GM12891 (cell line): ENCODE data around the gene FBLN2.

Experiments used
- DNase-seq: peaks from one replicate; pipeline ENCODE4 v3.0.0; 2011; ENCODE audit warnings: low spot score; ENCODE audit not compliant: insufficient read length
- FAIRE-seq: peaks from 2 replicates; lab custom pipeline; 2011; peaks lifted over from hg19 to GRCh38; lab: Jason Lieb, UNC
- PAX5 ChIP-seq: IDR thresholded peaks from 2 replicates; pipeline ENCODE4 v1.6.1; 2011; ENCODE audit warnings: low read length, moderate library complexity, mild to moderate bottlenecking; ENCODE audit not compliant: insufficient read depth, severe bottlenecking
- POLR2A ChIP-seq: IDR thresholded peaks from 2 replicates; pipeline ENCODE4 v1.6.1; 2011; ENCODE audit warnings: low read depth, low read length, control low read depth
- POLR2AphosphoS5 ChIP-seq: IDR thresholded peaks from 2 replicates; pipeline ENCODE4 v1.6.1; 2011; ENCODE audit warnings: low read depth, low read length, control low read depth
- POU2F2 ChIP-seq: IDR thresholded peaks from 2 replicates; pipeline ENCODE4 v1.6.1; 2011; ENCODE audit warnings: low read depth, mild to moderate bottlenecking, control low read depth, low read length, moderate library complexity
- SPI1 ChIP-seq: IDR thresholded peaks from 2 replicates; pipeline ENCODE4 v1.6.1; 2011; ENCODE audit warnings: low read depth, low read length, control low read depth
- TAF1 ChIP-seq: IDR thresholded peaks from 2 replicates; pipeline ENCODE4 v1.6.1; 2011; ENCODE audit warnings: low read depth, low read length, control low read depth

The FBLN2 gene

DNA sequence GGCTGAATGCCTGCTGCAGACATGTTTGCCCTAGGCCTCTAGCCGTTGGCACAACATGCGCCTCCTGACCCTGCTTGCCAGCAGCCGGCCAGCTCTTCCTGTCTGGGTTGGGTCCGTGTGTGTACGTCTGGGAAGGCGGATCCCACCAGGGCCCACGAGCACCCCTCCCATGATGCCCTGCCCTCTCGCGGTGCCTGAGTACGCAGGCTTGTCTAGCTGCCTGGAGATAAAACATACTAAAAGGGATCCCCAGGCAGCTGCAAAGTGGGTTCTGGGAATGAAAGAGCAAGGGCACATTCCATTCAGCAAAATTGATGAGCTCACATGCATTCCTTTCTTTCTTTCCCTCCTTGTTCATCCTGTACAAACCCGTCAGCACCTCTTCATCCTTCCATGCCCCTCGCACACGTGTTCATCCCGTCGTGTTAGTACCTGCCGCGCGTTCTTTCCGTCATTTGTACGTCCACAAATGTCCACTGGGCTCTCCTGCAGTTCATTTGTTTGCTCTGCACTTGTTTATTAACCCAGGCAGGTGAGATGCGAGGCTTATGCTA is 74.3 kb downstream of the FBLN2 start:
- DNase-seq (no peak), FAIRE-seq (no peak)
- TF ChIP-seq POLR2A, result no peak
- no peak for TF ChIP-seq SPI1
- TF ChIP-seq PAX5, result no peak
- TF ChIP-seq POU2F2, result no peak
- TF ChIP-seq TAF1, result no peak
- TF ChIP-seq POLR2AphosphoS5, result no peak

DNA sequence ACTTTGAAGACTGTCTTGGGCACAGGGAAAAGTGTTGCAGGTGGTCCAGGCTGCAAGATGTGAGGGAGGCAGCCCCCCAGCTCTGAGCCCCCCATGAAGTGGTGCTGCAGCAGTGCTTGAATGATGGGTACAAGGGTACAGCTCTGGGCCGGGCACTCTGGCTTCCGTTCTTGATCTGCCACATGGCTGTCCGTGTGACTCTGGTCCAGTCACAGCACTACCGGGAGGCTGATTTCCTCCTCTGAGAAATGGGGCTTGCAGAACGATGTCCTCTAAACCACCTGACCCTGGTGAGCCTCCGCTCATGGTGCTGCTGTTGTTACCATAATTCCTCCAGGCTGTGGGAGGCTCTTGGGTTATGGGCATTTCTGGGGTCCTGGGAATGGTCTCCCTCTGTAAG is 75.1 kb downstream of the FBLN2 start:
- no peak for FAIRE-seq

DNA sequence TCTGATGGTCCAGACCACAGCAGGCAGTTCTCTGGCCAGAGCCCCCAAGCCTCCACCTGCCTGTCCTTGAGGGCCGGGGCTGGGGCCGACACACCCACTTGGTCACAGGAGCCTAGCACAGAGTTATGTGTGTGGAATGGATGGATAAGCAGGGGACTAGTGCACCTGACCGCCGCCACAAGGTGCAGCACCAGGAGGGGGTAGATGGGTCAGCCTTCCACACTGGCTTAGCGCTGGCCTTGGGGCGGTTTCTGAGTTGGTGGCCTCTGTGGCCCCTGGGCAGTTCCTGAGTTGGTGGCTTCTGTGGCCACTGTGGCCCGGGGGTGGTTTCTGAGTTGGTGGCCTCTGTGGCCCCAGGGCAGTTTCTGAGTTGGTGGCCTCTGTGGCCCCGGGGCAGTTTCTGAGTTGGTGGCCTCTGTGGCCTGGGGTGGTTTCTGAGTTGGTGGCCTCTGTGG is 75.8 kb downstream of the FBLN2 start:
- no peak for DNase-seq
- FAIRE-seq, result no peak
- no peak for TF ChIP-seq POLR2A
- no peak for TF ChIP-seq TAF1
- TF ChIP-seq POLR2AphosphoS5, result no peak
- no peak for TF ChIP-seq SPI1
- TF ChIP-seq POU2F2, result no peak
- TF ChIP-seq PAX5, result no peak

More for the DNA sequence above, 75.1 kb downstream of the FBLN2 start:
- TF ChIP-seq SPI1, result no peak
- no peak for TF ChIP-seq TAF1
- TF ChIP-seq POLR2AphosphoS5, result no peak
- TF ChIP-seq POLR2A, result no peak
- no peak for TF ChIP-seq POU2F2
- TF ChIP-seq PAX5, result no peak
- no peak for DNase-seq

GRCh38 chr3:13626396-13626795 is 77.5 kb downstream of the FBLN2 start:
- DNase-seq (no peak), FAIRE-seq (no peak)
- no peak for TF ChIP-seq PAX5
- no peak for TF ChIP-seq TAF1
- no peak for TF ChIP-seq SPI1
- TF ChIP-seq POU2F2, result no peak
- TF ChIP-seq POLR2A, result no peak
- TF ChIP-seq POLR2AphosphoS5, result no peak

GRCh38 chr3:13626915-13627460 is 78.1 kb downstream of the FBLN2 start:
- no peak for FAIRE-seq
- no peak for DNase-seq
- no peak for TF ChIP-seq TAF1
- no peak for TF ChIP-seq POLR2A
- TF ChIP-seq SPI1, result no peak
- TF ChIP-seq PAX5, result no peak
- TF ChIP-seq POLR2AphosphoS5, result no peak
- TF ChIP-seq POU2F2, result no peak

GRCh38 chr3:13627681-13628080 is 78.8 kb downstream of the FBLN2 start:
- FAIRE-seq (no peak), DNase-seq (no peak)
- TF ChIP-seq PAX5, result no peak
- no peak for TF ChIP-seq SPI1
- no peak for TF ChIP-seq POLR2A
- TF ChIP-seq POU2F2, result no peak
- no peak for TF ChIP-seq TAF1
- TF ChIP-seq POLR2AphosphoS5, result no peak

- DNase-seq, result no peak
- no peak for FAIRE-seq
- no peak for TF ChIP-seq POLR2AphosphoS5
- no peak for TF ChIP-seq SPI1
- no peak for TF ChIP-seq POLR2A
Observed at GRCh38 chr3:13628432-13628831, 79.5 kb downstream of the FBLN2 start.

- DNase-seq (no peak), FAIRE-seq (no peak)
- no peak for TF ChIP-seq TAF1
- TF ChIP-seq POU2F2, result no peak
- TF ChIP-seq PAX5, result no peak
- no peak for TF ChIP-seq POLR2A
Observed at GRCh38 chr3:13628841-13629551, 80.1 kb downstream of the FBLN2 start.

- TF ChIP-seq POLR2A, result no peak
- no peak for TF ChIP-seq PAX5
- no peak for TF ChIP-seq TAF1
- no peak for TF ChIP-seq POU2F2
- no peak for TF ChIP-seq SPI1
- no peak for TF ChIP-seq POLR2AphosphoS5
- DNase-seq, result no peak
- no peak for FAIRE-seq
Observed at GRCh38 chr3:13629644-13630043, 80.7 kb downstream of the FBLN2 start.

DNA sequence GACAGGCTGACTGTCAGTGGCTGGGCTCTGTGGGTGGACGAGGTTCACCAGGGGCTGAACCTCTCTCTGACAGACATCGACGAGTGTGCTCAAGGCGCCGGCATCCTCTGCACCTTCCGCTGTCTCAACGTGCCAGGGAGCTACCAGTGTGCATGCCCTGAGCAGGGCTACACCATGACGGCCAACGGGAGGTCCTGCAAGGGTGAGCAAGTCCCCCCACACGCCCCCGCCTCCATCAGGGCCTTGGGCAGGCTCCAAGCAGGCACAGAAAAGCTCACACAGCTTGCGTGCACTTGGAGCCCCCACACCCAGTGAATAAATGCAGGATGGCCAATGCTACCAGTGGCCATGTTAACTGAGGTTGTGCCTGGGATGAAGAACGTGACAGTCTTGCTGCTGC is 82.3 kb downstream of the FBLN2 start:
- FAIRE-seq, result no peak
- TF ChIP-seq POLR2A, result no peak
- no peak for TF ChIP-seq PAX5
- no peak for TF ChIP-seq SPI1
- no peak for TF ChIP-seq POLR2AphosphoS5
- TF ChIP-seq TAF1, result no peak
- no peak for TF ChIP-seq POU2F2
- DNase-seq, result no peak
